ENCODE results near the gene FAM3D. TPM values are rescaled to one million over a fixed set of nuclear protein-coding genes. Genes with fewer than 3 reads are reported as not detected.

FAM3D gene
- total RNA-seq, result 0.82 TPM

GRCh38 chr3:58666683-58667082 lies at the start of gene FAM3D:
TSS of gene FAM3D (minus strand) at chr3:58666774. CDS start at chr3:58655563, 11,211 bp downstream.

Other genes with a start within 250 kb of the FAM3D start
- gene PDHB, start 232.9 kb downstream of the FAM3D start, total RNA-seq, result 62.1 TPM
- gene KCTD6, start 174.7 kb downstream of the FAM3D start, total RNA-seq, result 17.9 TPM
- 38.3 TPM for gene ACOX2, start 129.6 kb downstream of the FAM3D start, total RNA-seq
- gene FAM107A, start 89.4 kb downstream of the FAM3D start, total RNA-seq, result 4.3 TPM